IMR-90 (cell line): Measurements from ENCODE around the gene COL5A1. TPM values are rescaled to one million over a fixed set of nuclear protein-coding genes. Genes with fewer than 3 reads are reported as not detected.

ENCODE experiments used
- ATAC-seq: fragments of 200-7000 bp; cut with Tn5 transposase; 2 replicates; pipeline ENCODE4 v1.9.1; 2020; ENCODE audit warnings: low read depth, mild to moderate bottlenecking, moderate library complexity
- BruUV-seq: library from RNA; stranded (reverse); fragments of 400-500 nt; replicated peaks from 2 replicates; lab custom pipeline; 2021; lab: Mats Ljungman, UMichigan
- CTCF ChIA-PET: fragments of 300-600 bp; formaldehyde crosslinking; extraction: SDS; loops from one replicate; lab custom pipeline; 2021; ENCODE audit warnings: antibody characterized with exemption; lab: Yijun Ruan, JAX
- POLR2A ChIA-PET: fragments of 300-600 bp; sonication (Branson Sonifier 250); formaldehyde crosslinking; loops from one replicate; lab custom pipeline; 2022; ENCODE audit warnings: antibody characterized with exemption; ENCODE audit not compliant: unreplicated experiment; lab: Charles Lee
- DNase-seq: peaks from one replicate; pipeline ENCODE4 v3.0.0; 2013
- H2AFZ ChIP-seq: replicated peaks from 2 replicates; pipeline ENCODE3; 2013; ENCODE audit warnings: low read length, mild to moderate bottlenecking; ENCODE audit not compliant: poor library complexity
- H2AK5ac ChIP-seq: 2 replicates; pipeline ENCODE4 v1.6.1; 2013; ENCODE audit warnings: low read depth, low read length, inconsistent platforms
- H2AK9ac ChIP-seq: replicated peaks from 2 replicates; pipeline ENCODE3; 2013; ENCODE audit warnings: mild to moderate bottlenecking, low read depth, low read length, moderate library complexity; ENCODE audit not compliant: poor library complexity
- H2BK120ac ChIP-seq: 2 replicates; pipeline ENCODE4 v1.6.1; 2013; ENCODE audit warnings: low read depth, low read length, inconsistent platforms
- H2BK15ac ChIP-seq: 3 replicates; pipeline ENCODE4 v1.6.1; 2013; ENCODE audit warnings: low read depth, low read length, inconsistent platforms
- H2BK20ac ChIP-seq: 2 replicates; pipeline ENCODE4 v1.6.1; 2013; ENCODE audit warnings: low read depth, mild to moderate bottlenecking, inconsistent platforms, low read length, moderate library complexity
- H2BK5ac ChIP-seq: 2 replicates; pipeline ENCODE4 v1.6.1; 2013; ENCODE audit warnings: mild to moderate bottlenecking, low read depth, low read length, inconsistent platforms; ENCODE audit not compliant: poor library complexity, severe bottlenecking
- H3K14ac ChIP-seq: replicated peaks from 2 replicates; pipeline ENCODE4 v1.6.1; 2013; ENCODE audit warnings: low read depth, low read length, inconsistent platforms
- H3K18ac ChIP-seq: 2 replicates; pipeline ENCODE4 v1.6.1; 2013; ENCODE audit warnings: low read depth, low read length, control low read depth
- H3K23ac ChIP-seq: 2 replicates; pipeline ENCODE4 v1.6.1; 2013; ENCODE audit warnings: low read depth, low read length, inconsistent platforms
- H3K27ac ChIP-seq: 2 replicates; pipeline ENCODE4 v1.5.1; 2013; ENCODE audit warnings: mild to moderate bottlenecking, control low read depth, low read length; ENCODE audit not compliant: insufficient read depth
- H3K27me3 ChIP-seq: 2 replicates; pipeline ENCODE4 v1.6.1; 2013; ENCODE audit warnings: low read length; ENCODE audit not compliant: control insufficient read depth, insufficient read depth
- H3K36me3 ChIP-seq: 2 replicates; pipeline ENCODE4 v1.6.1; 2013; ENCODE audit warnings: low read length, mixed read lengths; ENCODE audit not compliant: control insufficient read depth, insufficient read depth
- H3K4ac ChIP-seq: 2 replicates; pipeline ENCODE4 v1.6.1; 2013; ENCODE audit warnings: low read depth, low read length, inconsistent platforms
- H3K4me1 ChIP-seq: 2 replicates; pipeline ENCODE4 v1.6.1; 2013; ENCODE audit warnings: low read length, mixed read lengths; ENCODE audit not compliant: control insufficient read depth, insufficient read depth
- H3K4me2 ChIP-seq: 2 replicates; pipeline ENCODE4 v1.6.1; 2013; ENCODE audit warnings: low read depth, mild to moderate bottlenecking, control low read depth, low read length, moderate library complexity
- H3K4me3 ChIP-seq: 2 replicates; pipeline ENCODE4 v1.5.1; 2013; ENCODE audit warnings: low read depth, mild to moderate bottlenecking, control low read depth, low read length, moderate library complexity; ENCODE audit not compliant: insufficient read depth
- H3K56ac ChIP-seq: 2 replicates; pipeline ENCODE4 v1.6.1; 2013; ENCODE audit warnings: low read length, inconsistent platforms; ENCODE audit not compliant: insufficient read depth; ENCODE audit errors: extremely low read depth
- H3K79me1 ChIP-seq, 2 experiments: 2 replicates each; pipeline ENCODE4 v1.6.1; 2013; ENCODE audit warnings: low read length in 2 of 2, inconsistent platforms in 1 of 2, low read depth in 1 of 2
- H3K9ac ChIP-seq: 2 replicates; pipeline ENCODE4 v1.6.1; 2013; ENCODE audit warnings: low read depth, low read length, control low read depth
- H3K9me1 ChIP-seq: 2 replicates; pipeline ENCODE4 v1.6.1; 2013; ENCODE audit warnings: low read length, inconsistent platforms; ENCODE audit not compliant: insufficient read depth
- H3K9me3 ChIP-seq: 2 replicates; pipeline ENCODE4 v1.6.1; 2013; ENCODE audit warnings: low read length; ENCODE audit not compliant: control insufficient read depth, insufficient read depth
- H4K20me1 ChIP-seq: 2 replicates; pipeline ENCODE4 v1.6.1; 2013; ENCODE audit warnings: low read length, inconsistent platforms; ENCODE audit not compliant: insufficient read depth
- H4K5ac ChIP-seq: 2 replicates; pipeline ENCODE4 v1.6.1; 2013; ENCODE audit warnings: mild to moderate bottlenecking, low read depth, low read length, control low read depth
- H4K8ac ChIP-seq, 2 experiments: 2 replicates each; pipeline ENCODE4 v1.6.1; 2013; ENCODE audit warnings: low read depth in 2 of 2, low read length in 2 of 2, control low read depth in 1 of 2, inconsistent platforms in 1 of 2
- H4K91ac ChIP-seq: 2 replicates; pipeline ENCODE4 v1.6.1; 2013; ENCODE audit warnings: low read depth, low read length, inconsistent platforms; ENCODE audit not compliant: insufficient read depth
- BHLHE40 ChIP-seq: fragments of 150-350 bp; IDR thresholded peaks from 2 replicates; pipeline ENCODE4 v1.6.1; 2016; ENCODE audit warnings: mild to moderate bottlenecking, low read depth, low read length
- CEBPB ChIP-seq: IDR thresholded peaks from 2 replicates; pipeline ENCODE4 v1.6.1; 2012; ENCODE audit warnings: low read depth, low read length, improper control_type of control experiment
- FOS ChIP-seq: fragments of 150-350 bp; IDR thresholded peaks from 2 replicates; pipeline ENCODE4 v1.6.1; 2016; ENCODE audit warnings: low read depth, low read length
- MAFK ChIP-seq: IDR thresholded peaks from 2 replicates; pipeline ENCODE4 v1.6.1; 2012; ENCODE audit warnings: low read depth, low read length, improper control_type of control experiment
- MAZ ChIP-seq: IDR thresholded peaks from 2 replicates; pipeline ENCODE4 v1.6.1; 2012; ENCODE audit warnings: low read depth, mild to moderate bottlenecking, low read length, improper control_type of control experiment, moderate library complexity, borderline replicate concordance
- NFE2L2 ChIP-seq: fragments of 150-350 bp; IDR thresholded peaks from 2 replicates; pipeline ENCODE4 v1.6.1; 2016; ENCODE audit warnings: low read depth, mild to moderate bottlenecking, low read length
- POLR2A ChIP-seq: IDR thresholded peaks from 2 replicates; pipeline ENCODE4 v1.6.1; 2012; ENCODE audit warnings: mild to moderate bottlenecking, low read depth, low read length
- RAD21 ChIP-seq: IDR thresholded peaks from 2 replicates; pipeline ENCODE4 v1.6.1; 2012; ENCODE audit warnings: low read length, improper control_type of control experiment
- RCOR1 ChIP-seq: IDR thresholded peaks from 2 replicates; pipeline ENCODE4 v1.6.1; 2012; ENCODE audit warnings: mild to moderate bottlenecking, low read length, improper control_type of control experiment; ENCODE audit not compliant: insufficient replicate concordance
- RFX5 ChIP-seq: IDR thresholded peaks from 2 replicates; pipeline ENCODE4 v1.8.0; 2012; ENCODE audit warnings: low read depth, mild to moderate bottlenecking, low read length, moderate library complexity
- WGBS, 2 experiments: methylation state at CpG; one replicate each; pipeline versions ENCODE4 v1.1.5 to v1.1.7; 2013; ENCODE audit warnings: missing lambda C conversion rate in 2 of 2; ENCODE audit not compliant: insufficient read length in 1 of 2; ENCODE audit errors: extremely low coverage in 2 of 2; 5-methylcytosine and 5-hydroxymethylcytosine counted together
- dilution Hi-C: fragments of 300-500 bp; cut with HindIII; formaldehyde crosslinking; loops from one replicate; pipeline ENCODE4 v1.14.3; 2018; ENCODE audit warnings: low sequenced_read_pairs; ENCODE audit not compliant: unreplicated experiment
- in situ Hi-C: fragments of 300-500 bp; cut with MboI; formaldehyde crosslinking; loops from 3 replicates; pipeline ENCODE4 v1.14.3; 2019; ENCODE audit warnings: low sequenced_read_pairs, inconsistent platforms, mixed read lengths
- intact Hi-C: fragments of 100-400 bp; cut with micrococcal nuclease; formaldehyde crosslinking; loops from 2 replicates; pipeline ENCODE4 v1.10.0; 2022
- polyA plus RNA-seq, 3 experiments: library from polyadenylated mRNA; depleted of rRNA; stranded (reverse); fragments of >200 nt; gene quantifications; 2 replicates each; pipeline ENCODE4 v1.2.3, GENCODE V29; 2012; ENCODE audit warnings: low replicate concordance in 1 of 3
- total RNA-seq: library from RNA; depleted of rRNA; stranded (reverse); fragments of >200 nt; gene quantifications from 2 replicates; pipeline ENCODE4 v1.2.3, GENCODE V29; 2012
- TF ChIP-seq, protein P1 (sequence below): conservative IDR thresholded peaks from 2 replicates; pipeline ENCODE4 v1.5.1; 2012; ENCODE audit warnings: mild to moderate bottlenecking, low read depth, low read length, improper control_type of control experiment
- TF ChIP-seq, protein P2 (sequence below): fragments of 150-350 bp; IDR thresholded peaks from 2 replicates; pipeline ENCODE4 v1.6.1; 2016; ENCODE audit warnings: low read depth, mild to moderate bottlenecking, low read length, moderate library complexity, borderline replicate concordance

Gene COL5A1
- total and polyA plus RNA-seq, 2 of the 4 experiments (the other 2 are of a cell fraction), result 19.2 to 173 TPM

DNA sequence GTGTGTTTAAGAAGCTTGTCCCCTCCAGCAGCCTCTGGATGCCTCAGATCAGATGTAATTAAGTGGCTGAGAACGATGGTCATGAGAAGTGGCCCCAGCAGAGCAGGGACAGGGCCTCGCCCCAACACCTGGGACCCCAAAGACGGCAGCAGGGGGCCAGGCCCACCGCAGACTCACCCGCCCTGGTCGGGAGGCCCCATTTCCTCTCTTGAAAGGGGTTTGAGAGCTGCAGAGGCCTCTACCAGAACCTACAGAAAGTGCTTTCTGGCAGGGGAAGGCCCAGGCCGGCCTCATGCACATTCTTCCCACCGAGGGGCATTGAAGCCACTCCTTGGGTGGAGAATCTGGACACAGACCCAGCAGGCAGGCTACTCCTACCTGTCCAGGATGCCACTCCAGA lies 153.8 kb downstream of the COL5A1 start:
- no peak overlapping the region for H3K4ac ChIP-seq
- no peak overlapping the region for H2BK15ac ChIP-seq
- H2BK120ac ChIP-seq, result no peak overlapping the region
- no peak overlapping the region for H3K27ac ChIP-seq
- 90% methylated on average over 5 of the region's 8 CpGs; no CpG with 5 or more reads in 1 of the 2 experiments for WGBS, 2 experiments
- peaks cover 11% of the 10 kb centered on the region for H4K20me1 ChIP-seq
- H3K4me3 ChIP-seq, result no peak overlapping the region
- no peak overlapping the region for H2BK5ac ChIP-seq
- H4K5ac ChIP-seq, result no peak overlapping the region
- peaks cover 14% of the 10 kb centered on the region for H3K9me1 ChIP-seq
- dilution Hi-C loops, result no loop called here
- H3K56ac ChIP-seq, result no peak overlapping the region
- ChIA-PET CTCF (no interaction called here), POLR2A (interaction anchor here (0.6 kb wide), 1 partner anchor 628 kb away, joined by 3 read pairs; no protein-coding TSS in a partner anchor)
- H2AK9ac ChIP-seq, result no peak overlapping the region
- no peaks in the 10 kb centered on the region for H3K4me1 ChIP-seq
- TF ChIP-seq MAFK (no peak), BHLHE40 (no peak), MAZ (no peak), NFE2L2 (no peak), RCOR1 (no peak), POLR2A (no peak), CEBPB (no peak), RAD21 (no peak), RFX5 (no peak), FOS (no peak)
- TF ChIP-seq, protein P1, sequence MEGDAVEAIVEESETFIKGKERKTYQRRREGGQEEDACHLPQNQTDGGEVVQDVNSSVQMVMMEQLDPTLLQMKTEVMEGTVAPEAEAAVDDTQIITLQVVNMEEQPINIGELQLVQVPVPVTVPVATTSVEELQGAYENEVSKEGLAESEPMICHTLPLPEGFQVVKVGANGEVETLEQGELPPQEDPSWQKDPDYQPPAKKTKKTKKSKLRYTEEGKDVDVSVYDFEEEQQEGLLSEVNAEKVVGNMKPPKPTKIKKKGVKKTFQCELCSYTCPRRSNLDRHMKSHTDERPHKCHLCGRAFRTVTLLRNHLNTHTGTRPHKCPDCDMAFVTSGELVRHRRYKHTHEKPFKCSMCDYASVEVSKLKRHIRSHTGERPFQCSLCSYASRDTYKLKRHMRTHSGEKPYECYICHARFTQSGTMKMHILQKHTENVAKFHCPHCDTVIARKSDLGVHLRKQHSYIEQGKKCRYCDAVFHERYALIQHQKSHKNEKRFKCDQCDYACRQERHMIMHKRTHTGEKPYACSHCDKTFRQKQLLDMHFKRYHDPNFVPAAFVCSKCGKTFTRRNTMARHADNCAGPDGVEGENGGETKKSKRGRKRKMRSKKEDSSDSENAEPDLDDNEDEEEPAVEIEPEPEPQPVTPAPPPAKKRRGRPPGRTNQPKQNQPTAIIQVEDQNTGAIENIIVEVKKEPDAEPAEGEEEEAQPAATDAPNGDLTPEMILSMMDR, result no peak
- TF ChIP-seq, protein P2, sequence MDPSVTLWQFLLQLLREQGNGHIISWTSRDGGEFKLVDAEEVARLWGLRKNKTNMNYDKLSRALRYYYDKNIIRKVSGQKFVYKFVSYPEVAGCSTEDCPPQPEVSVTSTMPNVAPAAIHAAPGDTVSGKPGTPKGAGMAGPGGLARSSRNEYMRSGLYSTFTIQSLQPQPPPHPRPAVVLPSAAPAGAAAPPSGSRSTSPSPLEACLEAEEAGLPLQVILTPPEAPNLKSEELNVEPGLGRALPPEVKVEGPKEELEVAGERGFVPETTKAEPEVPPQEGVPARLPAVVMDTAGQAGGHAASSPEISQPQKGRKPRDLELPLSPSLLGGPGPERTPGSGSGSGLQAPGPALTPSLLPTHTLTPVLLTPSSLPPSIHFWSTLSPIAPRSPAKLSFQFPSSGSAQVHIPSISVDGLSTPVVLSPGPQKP, result no peak
- no peaks in the 10 kb centered on the region for H3K27me3 ChIP-seq
- H2BK20ac ChIP-seq, result no peak overlapping the region
- H3K36me3 ChIP-seq, result peaks cover 81% of the 10 kb centered on the region
- no peak overlapping the region for H3K18ac ChIP-seq
- H2AK5ac ChIP-seq, result no peak overlapping the region
- no peaks in the 10 kb centered on the region for H3K9me3 ChIP-seq
- DNase-seq (no peak), ATAC-seq (no peak)
- BruUV-seq, result no TSS peak
- no peak overlapping the region for H3K9ac ChIP-seq
- H2AFZ ChIP-seq, result no peak overlapping the region
- H3K23ac ChIP-seq, result no peak overlapping the region
- peaks cover 7 to 35% of the 10 kb centered on the region in 2 experiments; a peak in 3 of 4 replicates for H3K79me1 ChIP-seq
- H4K8ac ChIP-seq, result no peak overlapping the region
- H3K4me2 ChIP-seq, result no peak overlapping the region
- H4K91ac ChIP-seq, result no peak overlapping the region
- H3K14ac ChIP-seq, result no peak overlapping the region
- in situ Hi-C loops, result no loop called here
- intact Hi-C loops, result no loop called here
